HG02885 (cell line): ENCODE results near the gene IMPDH1.

Source experiments
- ATAC-seq: cut with Tn5 transposase; IDR thresholded peaks from one replicate; pipeline ENCODE4 v1.9.1; 2021; ENCODE audit warnings: mild to moderate bottlenecking; ENCODE audit not compliant: unreplicated experiment, poor library complexity

Gene IMPDH1

GRCh38 chr7:128406314-128407232 is 3.2 kb downstream of the IMPDH1 start:
- ATAC-seq = no peak

DNA sequence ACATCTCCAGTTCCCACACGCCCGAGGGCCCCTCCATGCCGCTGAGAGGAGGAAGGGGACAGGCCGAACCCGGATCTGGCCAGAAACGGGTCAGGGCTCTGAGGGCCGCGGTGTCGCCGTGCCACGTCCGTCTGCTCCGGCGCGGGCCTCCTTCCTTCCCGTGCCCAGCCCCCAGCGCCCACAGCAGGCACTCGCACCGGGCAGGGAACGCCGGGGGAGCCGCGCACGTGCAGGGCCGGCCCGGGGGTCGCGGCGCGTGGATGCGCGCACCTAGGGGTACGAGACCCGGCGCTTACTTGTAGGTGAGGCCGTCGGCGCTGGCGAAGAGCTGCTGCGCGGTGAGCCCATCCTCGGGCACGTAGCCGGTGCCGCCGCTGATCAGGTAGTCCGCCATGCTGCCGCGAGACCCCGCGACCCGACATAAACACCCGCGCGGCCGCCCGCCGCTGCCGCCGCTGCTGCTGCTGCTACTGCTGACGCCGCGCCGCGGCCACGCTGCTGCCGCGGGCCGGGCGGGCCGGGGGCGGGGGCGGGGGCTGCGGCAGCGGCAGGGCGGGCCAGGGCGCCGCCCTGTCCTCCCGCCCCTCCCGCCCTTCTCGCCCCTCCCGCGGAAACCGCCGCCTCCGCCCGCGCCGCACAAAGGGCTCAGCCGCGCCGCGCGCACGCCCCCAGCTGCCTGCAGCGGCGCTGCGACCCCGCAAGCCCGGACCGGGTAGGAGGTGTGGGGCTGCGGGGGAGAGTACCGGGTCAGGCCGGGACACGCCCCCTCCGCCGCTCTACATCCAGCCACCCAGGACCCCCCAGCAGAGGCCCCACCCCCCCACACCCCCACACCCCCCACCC is 4.1 kb downstream of the IMPDH1 start:
- ATAC-seq = no peak

DNA sequence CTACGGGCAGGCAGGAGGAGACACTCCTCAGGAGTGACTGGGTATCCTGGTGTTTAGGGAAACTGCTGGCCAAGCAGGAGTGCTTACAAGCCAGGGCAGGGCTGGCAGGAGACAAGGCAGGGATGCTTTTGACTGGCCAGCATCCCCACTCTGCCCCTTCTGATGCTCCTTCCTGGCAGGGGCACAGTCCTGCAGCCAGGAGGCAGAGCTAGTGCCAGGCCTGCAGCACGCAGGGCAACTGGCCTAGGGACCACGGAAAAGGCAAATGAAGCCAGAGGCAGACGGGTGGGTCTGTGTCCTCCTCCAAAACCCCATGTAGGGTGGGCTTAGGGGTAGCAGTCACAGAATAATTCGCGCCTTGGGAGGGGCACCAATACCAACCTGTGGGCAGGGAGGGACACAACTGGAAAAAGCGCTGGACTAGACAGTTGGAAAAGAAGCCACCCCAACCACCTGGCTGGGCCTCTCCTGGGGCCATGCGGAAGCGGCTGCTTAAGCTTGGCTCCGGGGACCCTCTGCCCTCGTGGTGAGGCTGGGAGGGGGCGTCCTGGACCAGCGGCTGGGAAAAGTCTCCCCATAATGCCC is 4.8 kb downstream of the IMPDH1 start:
- no peak for ATAC-seq

GRCh38 chr7:128404143-128404681 is 5.6 kb downstream of the IMPDH1 start:
- no peak for ATAC-seq

DNA sequence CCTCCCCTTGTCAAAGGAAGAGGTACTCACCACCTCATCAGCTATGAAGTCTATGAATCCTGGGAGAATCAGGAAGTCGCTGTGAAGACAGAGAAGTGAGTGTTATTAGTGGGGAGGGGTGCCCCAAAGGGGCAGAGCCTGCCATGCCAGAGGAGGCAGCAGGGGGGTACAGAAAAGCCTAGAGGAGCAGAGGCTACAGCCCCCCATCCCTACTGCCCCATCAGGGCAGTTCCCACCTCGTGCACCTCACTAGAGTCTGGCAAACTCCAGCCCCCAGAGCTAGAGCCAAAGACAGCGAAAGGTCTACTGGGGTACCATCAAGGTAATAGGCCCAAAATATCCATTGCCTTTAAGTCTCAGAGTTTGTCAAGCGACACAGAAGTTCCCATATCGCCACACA is 6.1 kb downstream of the IMPDH1 start:
- ATAC-seq = no peak

DNA sequence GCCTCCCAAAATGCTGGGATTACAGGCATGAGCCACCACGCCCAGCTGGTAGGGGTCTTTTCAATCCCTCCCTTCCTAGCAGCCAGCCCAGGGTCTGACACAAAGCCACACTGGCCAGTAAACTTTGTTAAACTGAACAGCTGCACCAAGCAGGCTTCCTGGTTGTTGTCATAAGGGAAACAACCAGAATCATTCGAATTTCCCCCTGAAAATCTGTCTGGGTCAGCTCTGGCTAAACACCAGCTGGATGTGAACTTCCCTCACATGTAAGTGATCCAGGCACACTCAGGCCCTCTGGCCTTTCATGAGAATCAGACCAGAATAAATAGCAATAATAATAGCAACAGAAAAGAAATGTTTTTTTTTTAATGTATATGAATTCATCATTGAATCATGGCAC is 7.4 kb downstream of the IMPDH1 start:
- no peak for ATAC-seq

DNA sequence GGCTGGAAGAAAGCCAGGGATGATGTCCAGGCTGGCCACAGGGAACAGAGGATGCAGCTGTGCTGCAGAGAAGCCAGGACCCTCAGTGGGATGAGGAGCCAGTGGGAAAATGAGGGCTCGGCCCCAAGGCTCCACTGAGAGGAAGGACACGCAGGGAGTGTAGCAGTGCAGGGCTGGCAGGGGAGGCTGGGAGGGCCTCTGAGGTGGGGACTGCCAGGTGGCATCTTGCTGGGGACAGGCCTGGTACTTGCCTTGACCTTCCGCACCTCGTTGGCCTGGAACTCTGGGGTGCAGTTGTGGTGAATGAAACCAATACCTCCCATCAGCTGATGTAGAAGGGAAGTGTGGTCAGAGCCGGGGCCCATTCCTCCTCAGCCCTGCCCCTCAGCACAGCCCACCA is 9.2 kb downstream of the IMPDH1 start:
- ATAC-seq = no peak

DNA sequence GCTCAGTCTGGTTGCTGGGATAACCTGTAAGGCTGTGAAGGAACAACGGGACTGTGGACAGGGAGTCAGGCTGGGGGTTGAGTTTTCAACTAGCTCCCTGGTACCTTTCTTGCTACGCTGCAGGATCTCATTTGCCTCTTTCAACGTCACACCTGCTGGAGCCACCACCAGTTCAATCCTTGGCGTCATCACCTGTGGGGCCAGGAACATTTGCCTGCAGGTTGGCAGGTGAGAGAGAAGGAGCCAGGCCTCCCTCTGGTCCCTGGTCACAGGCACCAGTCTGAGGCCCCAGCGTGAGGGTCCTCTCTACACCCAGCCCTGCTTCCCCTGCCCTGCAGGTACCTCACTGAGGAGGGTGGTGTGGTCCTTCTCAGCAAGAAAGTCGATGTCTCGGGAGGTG is 9.8 kb downstream of the IMPDH1 start:
- ATAC-seq = no peak

DNA sequence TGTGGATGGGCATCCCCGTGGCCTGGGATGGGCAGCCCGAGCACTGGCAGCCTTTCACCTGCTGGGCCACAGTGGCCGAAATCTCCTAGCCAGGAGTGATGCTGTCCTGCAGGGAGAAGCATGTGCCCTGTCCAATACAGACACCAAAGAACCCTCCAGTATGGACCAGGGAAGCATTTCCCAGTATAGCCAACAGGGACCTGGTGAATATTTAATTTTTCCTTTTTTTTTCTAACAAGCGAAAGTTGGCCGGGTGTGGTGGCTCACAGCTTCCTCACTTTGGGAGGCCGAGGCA is 11.0 kb downstream of the IMPDH1 start:
- no peak for ATAC-seq

GRCh38 chr7:128398016-128398840 is 11.6 kb downstream of the IMPDH1 start:
- no peak for ATAC-seq

- no peak for ATAC-seq
Observed at GRCh38 chr7:128396357-128396756, 13.4 kb downstream of the IMPDH1 start.

- ATAC-seq = no peak
Observed at GRCh38 chr7:128395748-128396147, 14.0 kb downstream of the IMPDH1 start.

DNA sequence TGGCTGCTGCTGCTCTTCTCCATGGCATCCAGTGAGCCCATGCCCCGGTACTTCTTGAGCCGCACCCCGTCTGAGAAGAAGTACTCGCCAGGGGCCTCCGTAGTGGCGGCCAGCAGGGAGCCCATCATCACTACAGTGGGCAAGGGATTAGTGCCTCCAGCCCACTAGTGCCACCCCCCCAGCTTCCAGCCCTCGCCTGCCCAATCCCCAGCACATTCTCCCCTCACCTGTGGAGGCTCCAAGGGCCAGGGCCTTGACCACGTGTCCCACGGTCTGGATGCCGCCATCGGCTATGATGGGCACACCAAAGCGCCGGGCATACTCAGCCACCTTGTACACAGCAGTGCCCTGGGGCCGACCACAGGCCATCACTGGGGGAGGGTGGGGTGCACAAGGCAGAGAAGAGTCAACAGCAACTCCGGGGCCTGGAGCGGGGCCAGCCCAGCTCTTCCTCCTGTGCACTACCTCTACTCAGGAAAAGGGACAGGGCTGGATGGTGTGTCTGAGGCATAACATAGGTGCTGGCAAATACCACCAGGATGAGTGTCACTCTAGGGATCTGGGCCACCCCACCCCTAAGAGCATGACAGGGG is 14.8 kb downstream of the IMPDH1 start:
- no peak for ATAC-seq

DNA sequence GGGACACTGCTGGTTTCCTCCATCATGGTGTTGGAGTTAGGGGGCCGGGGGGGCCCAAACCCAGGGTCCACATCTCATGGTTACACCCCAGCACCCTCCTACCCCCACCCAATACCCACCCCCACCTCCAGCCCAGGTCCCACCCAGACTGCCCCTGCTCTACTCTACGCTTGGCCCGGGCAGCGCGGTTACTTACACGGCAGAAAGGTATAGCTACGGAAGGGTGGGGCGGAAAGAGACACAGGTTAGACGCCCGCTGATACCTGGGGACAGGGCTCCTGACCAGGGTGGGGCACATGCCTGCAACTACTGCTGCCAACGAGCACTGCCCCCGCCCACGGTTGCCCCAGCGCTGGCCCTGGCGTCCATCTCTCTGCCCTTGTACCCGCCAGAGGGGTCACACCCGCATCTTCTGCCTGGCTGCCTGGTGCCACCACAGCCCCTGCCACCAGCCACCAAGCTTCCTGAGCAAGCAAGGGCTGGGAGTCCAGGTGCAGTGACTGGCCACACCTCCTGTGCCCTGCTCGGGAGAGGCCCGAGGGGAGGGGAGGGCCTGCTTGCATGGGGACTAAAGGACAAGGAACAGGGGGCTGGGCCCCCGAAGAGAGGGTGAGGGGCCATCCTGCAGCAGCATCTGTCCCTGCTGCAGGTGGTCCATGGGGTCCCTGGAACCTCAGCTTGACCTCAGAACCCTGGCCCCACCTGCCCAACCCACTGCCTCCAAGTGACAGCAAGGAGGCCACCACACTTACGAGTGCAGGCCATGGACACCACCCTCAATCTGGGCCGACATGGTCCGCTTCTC is 16.1 kb downstream of the IMPDH1 start:
- no peak for ATAC-seq

- no peak for ATAC-seq
Observed at GRCh38 chr7:128392446-128393327, 17.1 kb downstream of the IMPDH1 start.

GRCh38 chr7:128391805-128392204 is 18.0 kb downstream of the IMPDH1 start:
- no peak for ATAC-seq

DNA sequence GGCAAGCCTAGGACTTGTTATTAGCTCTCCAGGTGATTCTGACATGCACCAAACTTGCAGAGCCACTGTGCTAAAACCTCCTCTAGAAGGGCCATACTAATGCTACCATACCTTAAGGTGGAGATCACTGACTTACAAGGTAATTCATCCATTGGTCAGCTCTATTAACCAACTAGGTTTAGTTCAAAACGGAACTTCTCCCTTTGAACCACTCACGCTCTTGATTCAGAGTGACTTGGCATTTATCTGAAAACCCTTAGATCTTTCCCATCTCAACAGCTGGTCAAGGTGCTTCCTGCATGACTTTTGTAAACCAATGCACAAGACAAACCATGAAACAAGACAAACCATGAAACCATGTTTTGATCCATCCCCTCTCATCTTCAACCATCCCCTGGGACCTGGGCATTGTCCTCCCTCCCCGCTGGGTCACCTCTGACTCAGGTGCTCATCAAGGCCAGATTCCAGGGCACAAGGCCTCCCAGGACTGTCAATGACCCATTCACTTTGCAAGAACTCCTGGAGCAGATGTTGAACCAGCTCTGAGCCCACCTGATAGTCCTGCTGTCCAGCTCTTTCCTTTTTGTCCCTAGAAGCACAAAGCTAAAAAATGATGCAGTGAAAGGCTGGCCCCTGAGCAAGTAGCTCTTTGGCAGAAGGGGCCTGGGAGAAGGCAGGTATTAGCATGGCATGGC is 18.8 kb downstream of the IMPDH1 start:
- ATAC-seq = no peak
